CD14-positive monocyte (primary cell): ENCODE data around the gene USP20. TPM values are rescaled to one million over a fixed set of nuclear protein-coding genes. Genes with fewer than 3 reads are reported as not detected.

Experiments used
- DNase-seq, 3 donors: peaks; one replicate each; pipeline ENCODE4 v3.0.0-alpha.2; 2011 to 2022
- H2AFZ ChIP-seq: 2 replicates; pipeline ENCODE4 v1.6.0; 2012; ENCODE audit warnings: mild to moderate bottlenecking, low read depth, low read length, inconsistent platforms; ENCODE audit not compliant: insufficient read depth, poor library complexity, severe bottlenecking
- H3K27ac ChIP-seq, 2 donors: 1 replicate in 1 of 2; 2 replicates in 1 of 2; pipeline ENCODE4 v1.5.1; 2012 to 2013; ENCODE audit warnings: low read length in 2 of 2, control low read depth in 1 of 2, inconsistent platforms in 1 of 2, low read depth in 1 of 2, mild to moderate bottlenecking in 1 of 2
- H3K27me3 ChIP-seq, 2 donors: one replicate each; pipeline versions ENCODE4 v1.6.0 to v1.6.1; 2011 to 2013; ENCODE audit warnings: low read length in 2 of 2; ENCODE audit not compliant: control insufficient read depth in 2 of 2, insufficient read depth in 2 of 2
- H3K36me3 ChIP-seq, 2 donors: replicated peaks in 1 of 2; 1 replicate in 1 of 2; 2 replicates in 1 of 2; pipeline versions ENCODE4 v1.5.1 to v1.6.1; 2012 to 2013; ENCODE audit warnings: low read length in 2 of 2, control low read depth in 1 of 2, inconsistent platforms in 1 of 2, mild to moderate bottlenecking in 1 of 2; ENCODE audit not compliant: insufficient read depth in 2 of 2, control insufficient read depth in 1 of 2
- H3K4me1 ChIP-seq, 2 donors: 1 replicate in 1 of 2; 2 replicates in 1 of 2; pipeline versions ENCODE4 v1.5.1 to v1.6.1; 2012 to 2013; ENCODE audit warnings: low read length in 2 of 2, control low read depth in 1 of 2, inconsistent platforms in 1 of 2, mild to moderate bottlenecking in 1 of 2, moderate library complexity in 1 of 2; ENCODE audit not compliant: insufficient read depth in 2 of 2, control insufficient read depth in 1 of 2
- H3K4me2 ChIP-seq: replicated peaks from 2 replicates; pipeline ENCODE3; 2012; ENCODE audit warnings: low read length, moderate library complexity, mild to moderate bottlenecking; ENCODE audit not compliant: poor library complexity, severe bottlenecking; ENCODE audit errors: extremely low read depth
- H3K4me3 ChIP-seq, 3 experiments: fragments of 200-600 bp in 1 of 3; sonication (generic) in 1 of 3; replicated peaks in 1 of 3; 1 replicate in 2 of 3; 2 replicates in 1 of 3; pipeline ENCODE4 v1.5.1; 2011 to 2013; ENCODE audit warnings: low read length in 3 of 3, mild to moderate bottlenecking in 3 of 3, control low read depth in 2 of 3, low read depth in 2 of 3, inconsistent platforms in 1 of 3, moderate library complexity in 1 of 3
- H3K79me2 ChIP-seq: 2 replicates; pipeline ENCODE4 v1.6.0; 2012; ENCODE audit warnings: mild to moderate bottlenecking, control low read depth, inconsistent platforms, low read length, moderate library complexity; ENCODE audit not compliant: insufficient read depth
- H3K9ac ChIP-seq: 2 replicates; pipeline ENCODE4 v1.6.0; 2017; ENCODE audit warnings: low read length, mild to moderate bottlenecking; ENCODE audit not compliant: insufficient read depth, poor library complexity, severe bottlenecking
- H3K9me3 ChIP-seq, 2 donors: replicated peaks in 1 of 2; 1 replicate in 1 of 2; 2 replicates in 1 of 2; pipeline versions ENCODE4 v1.5.1 to v1.6.1; 2012 to 2013; ENCODE audit warnings: low read length in 2 of 2, control low read depth in 1 of 2; ENCODE audit not compliant: control insufficient read depth in 1 of 2, insufficient read depth in 1 of 2
- H4K20me1 ChIP-seq: 2 replicates; pipeline ENCODE4 v1.6.0; 2012; ENCODE audit warnings: mild to moderate bottlenecking, low read length, control low read depth, moderate library complexity; ENCODE audit not compliant: insufficient read depth
- H3K27ac Mint-ChIP-seq, 7 donors: one replicate each; pipeline ENCODE4 v1.8.0; 2020; ENCODE audit warnings: mild to moderate bottlenecking in 7 of 7, mixed read lengths in 7 of 7, moderate library complexity in 6 of 7, inconsistent platforms in 2 of 7
- H3K27me3 Mint-ChIP-seq, 3 donors: one replicate each; pipeline ENCODE4 v1.8.0; 2021 to 2022; ENCODE audit warnings: low read depth in 3 of 3, mild to moderate bottlenecking in 3 of 3, mixed read lengths in 3 of 3, moderate library complexity in 3 of 3, inconsistent platforms in 1 of 3
- H3K36me3 Mint-ChIP-seq, 2 donors: one replicate each; pipeline ENCODE4 v1.8.0; 2020; ENCODE audit warnings: mixed read lengths in 2 of 2, inconsistent platforms in 1 of 2, mild to moderate bottlenecking in 1 of 2
- H3K4me1 Mint-ChIP-seq: one replicate; pipeline ENCODE4 v1.8.0; 2020; ENCODE audit warnings: mild to moderate bottlenecking, mixed read lengths
- H3K4me3 Mint-ChIP-seq, 2 donors: one replicate each; pipeline ENCODE4 v1.8.0; 2020; ENCODE audit warnings: mild to moderate bottlenecking in 2 of 2, mixed read lengths in 2 of 2, moderate library complexity in 1 of 2
- H3K9me3 Mint-ChIP-seq, 7 donors: one replicate each; pipeline ENCODE4 v1.8.0; 2020 to 2022; ENCODE audit warnings: mixed read lengths in 7 of 7, mild to moderate bottlenecking in 6 of 7, moderate library complexity in 6 of 7, inconsistent platforms in 2 of 7
- WGBS: methylation state at CpG from one replicate; pipeline ENCODE4 v1.1.5; 2013; ENCODE audit warnings: missing lambda C conversion rate; ENCODE audit not compliant: insufficient coverage; 5-methylcytosine and 5-hydroxymethylcytosine counted together
- intact Hi-C, 2 donors: fragments of 100-400 bp; cut with micrococcal nuclease; formaldehyde crosslinking; loops; one replicate each; pipeline versions ENCODE4 v1.15.0 to v1.15.1; 2023
- polyA plus RNA-seq, 3 donors: library from polyadenylated mRNA; depleted of rRNA in 1 of 3; unstranded in 2 of 3; stranded (reverse) in 1 of 3; fragments of 300-500 nt in 2 of 3; fragments of >200 nt in 1 of 3; fragmentation: Illumina TruSeq in 2 of 3; gene quantifications; 1 replicate in 2 of 3; 2 replicates in 1 of 3; pipeline ENCODE4 v1.2.3, GENCODE V29; 2012 to 2021
- TF ChIP-seq, protein P1 (sequence below): fragments of 200-600 bp; IDR thresholded peaks from one replicate; pipeline ENCODE4 v1.8.0; 2022; ENCODE audit warnings: antibody characterized with exemption, mild to moderate bottlenecking

The USP20 gene
- polyA plus RNA-seq, 3 donors, result 2.7 to 30.0 (median 5.2) TPM

GRCh38 chr9:129858167-129858962, 23.1 kb downstream of the USP20 start:
- Histone ChIP-seq H3K36me3 (peaks cover 47 to 79% of the 10 kb centered on the region in 2 donors), H3K9me3 (no peaks in the 10 kb centered on the region), H2AFZ (no peak overlapping the region), H3K27ac (no peak overlapping the region), H3K4me2 (no peak overlapping the region), H3K4me1 (peaks cover 3 to 4% of the 10 kb centered on the region in 2 donors), H3K4me3 (no peak overlapping the region), H3K79me2 (no peaks in the 10 kb centered on the region), H4K20me1 (no peaks in the 10 kb centered on the region), H3K9ac (no peak overlapping the region), H3K27me3 (no peaks in the 10 kb centered on the region)
- Mint-ChIP-seq H3K27ac (no peak overlapping the region), H3K27me3 (peaks cover 0 to 4% (median 0%) of the 10 kb centered on the region in 3 donors), H3K36me3 (peaks cover 69 to 82% of the 10 kb centered on the region in 2 donors), H3K9me3 (peaks cover 0 to 2% (median 0%) of the 10 kb centered on the region in 7 donors), H3K4me3 (no peak overlapping the region), H3K4me1 (peaks cover 5% of the 10 kb centered on the region)
- no peak for DNase-seq
- intact Hi-C loops, result no loop called here
- WGBS, result 89% methylated on average over 11 of the region's 11 CpGs
- TF ChIP-seq, protein P1, sequence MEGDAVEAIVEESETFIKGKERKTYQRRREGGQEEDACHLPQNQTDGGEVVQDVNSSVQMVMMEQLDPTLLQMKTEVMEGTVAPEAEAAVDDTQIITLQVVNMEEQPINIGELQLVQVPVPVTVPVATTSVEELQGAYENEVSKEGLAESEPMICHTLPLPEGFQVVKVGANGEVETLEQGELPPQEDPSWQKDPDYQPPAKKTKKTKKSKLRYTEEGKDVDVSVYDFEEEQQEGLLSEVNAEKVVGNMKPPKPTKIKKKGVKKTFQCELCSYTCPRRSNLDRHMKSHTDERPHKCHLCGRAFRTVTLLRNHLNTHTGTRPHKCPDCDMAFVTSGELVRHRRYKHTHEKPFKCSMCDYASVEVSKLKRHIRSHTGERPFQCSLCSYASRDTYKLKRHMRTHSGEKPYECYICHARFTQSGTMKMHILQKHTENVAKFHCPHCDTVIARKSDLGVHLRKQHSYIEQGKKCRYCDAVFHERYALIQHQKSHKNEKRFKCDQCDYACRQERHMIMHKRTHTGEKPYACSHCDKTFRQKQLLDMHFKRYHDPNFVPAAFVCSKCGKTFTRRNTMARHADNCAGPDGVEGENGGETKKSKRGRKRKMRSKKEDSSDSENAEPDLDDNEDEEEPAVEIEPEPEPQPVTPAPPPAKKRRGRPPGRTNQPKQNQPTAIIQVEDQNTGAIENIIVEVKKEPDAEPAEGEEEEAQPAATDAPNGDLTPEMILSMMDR, result no peak

DNA sequence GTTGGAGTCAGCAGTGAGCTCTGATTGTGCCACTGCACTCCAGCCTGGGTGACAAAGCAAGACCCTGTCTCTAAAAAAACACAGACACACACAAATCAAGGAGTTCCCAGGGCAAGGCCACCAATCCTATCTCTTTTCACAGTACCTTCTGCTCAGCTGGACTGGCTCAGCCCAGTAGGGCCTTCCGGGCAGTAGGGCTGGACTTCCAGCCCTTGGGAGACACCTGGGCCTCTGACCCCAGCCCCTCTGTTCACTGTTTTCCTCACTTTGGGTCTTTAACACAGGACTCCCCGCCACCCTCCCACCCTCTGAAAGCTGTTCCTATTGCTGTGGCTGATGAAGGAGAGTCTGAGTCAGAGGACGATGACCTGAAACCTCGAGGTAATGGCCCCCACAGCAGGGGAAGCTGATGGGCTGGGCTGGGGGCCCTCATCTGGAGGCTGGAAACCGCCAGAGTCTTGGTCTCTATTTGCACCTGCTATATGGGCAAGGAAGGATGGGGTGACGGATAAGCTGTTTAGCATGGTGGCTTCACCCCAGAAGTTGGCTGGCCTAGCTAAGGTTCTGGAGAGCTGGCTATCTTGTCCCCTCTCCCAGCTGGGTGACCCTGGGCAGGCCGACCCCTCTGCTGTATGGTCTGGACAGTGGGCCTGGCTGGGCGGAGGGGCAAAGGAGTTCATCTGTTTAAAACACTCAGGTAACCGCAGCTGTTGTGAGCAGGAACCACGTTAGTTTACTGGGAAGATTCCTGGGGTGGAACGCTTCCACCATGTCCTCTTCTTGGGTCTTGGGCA, 25.6 kb downstream of the USP20 start:
- no peak overlapping the region for H3K4me2 ChIP-seq
- no peak overlapping the region for H3K9ac ChIP-seq
- no peaks in the 10 kb centered on the region for H4K20me1 ChIP-seq
- intact Hi-C loops, result no loop called here
- Mint-ChIP-seq H3K4me1 (peaks cover 18% of the 10 kb centered on the region), H3K9me3 (peaks cover 0 to 3% (median 0%) of the 10 kb centered on the region in 7 donors), H3K27ac (no peak overlapping the region), H3K27me3 (peaks cover 0 to 6% (median 0%) of the 10 kb centered on the region in 3 donors), H3K4me3 (no peak overlapping the region), H3K36me3 (peaks cover 59 to 78% of the 10 kb centered on the region in 2 donors)
- H3K4me1 ChIP-seq, result peaks cover 8 to 11% of the 10 kb centered on the region in 2 donors
- H3K79me2 ChIP-seq, result no peaks in the 10 kb centered on the region
- H3K27ac ChIP-seq, result no peak overlapping the region
- no peak overlapping the region for H2AFZ ChIP-seq
- TF ChIP-seq, protein P1, result no peak
- no peak overlapping the region for H3K4me3 ChIP-seq
- WGBS, result 70% methylated on average over 7 of the region's 11 CpGs
- no peaks in the 10 kb centered on the region for H3K9me3 ChIP-seq
- no peak for DNase-seq
- H3K36me3 ChIP-seq, result peaks cover 43 to 68% of the 10 kb centered on the region in 2 donors
- H3K27me3 ChIP-seq, result no peaks in the 10 kb centered on the region
